Large intestine (tissue), 12 donors: ENCODE results near the gene UNC79. TPM values are rescaled to one million over a fixed set of nuclear protein-coding genes. Genes with fewer than 3 reads are reported as not detected.
A peak's percentile ranks its signal among the peaks of the same experiment; 100 is the strongest.
"Not testable (repeated sequence)": the region's sequence is repeated elsewhere in the genome, so short reads cannot be mapped to it uniquely, and the experiment has no call there.

Experiments used
- DNase-seq, 2 donors: peaks; one replicate each; pipeline versions ENCODE4 v3.0.0 to v3.0.0-alpha.2; 2013
- H3K27ac ChIP-seq: one replicate; pipeline ENCODE4 v1.5.1; 2013; ENCODE audit warnings: low read length
- H3K27me3 ChIP-seq: 2 replicates; pipeline ENCODE4 v1.6.1; 2013; ENCODE audit warnings: low read length; ENCODE audit not compliant: control insufficient read depth, insufficient read depth
- H3K36me3 ChIP-seq: 2 replicates; pipeline ENCODE4 v1.6.1; 2013; ENCODE audit warnings: low read length; ENCODE audit not compliant: control insufficient read depth, insufficient read depth
- H3K4me1 ChIP-seq: one replicate; pipeline ENCODE4 v1.6.1; 2013; ENCODE audit warnings: low read length; ENCODE audit not compliant: control insufficient read depth, insufficient read depth
- H3K4me3 ChIP-seq: one replicate; pipeline ENCODE4 v1.5.1; 2013; ENCODE audit warnings: low read length
- H3K9me3 ChIP-seq: one replicate; pipeline ENCODE4 v1.6.1; 2013; ENCODE audit warnings: mild to moderate bottlenecking, low read depth, low read length, moderate library complexity; ENCODE audit not compliant: control insufficient read depth
- WGBS: methylation state at CpG from one replicate; pipeline ENCODE4 v1.1.5; 2013; ENCODE audit warnings: low lambda C conversion rate; ENCODE audit not compliant: insufficient coverage; 5-methylcytosine and 5-hydroxymethylcytosine counted together
- long read RNA-seq, 11 donors: transcript quantifications; one replicate each; lab custom pipeline, GENCODE V29; 2026
- polyA plus RNA-seq: library from polyadenylated mRNA; unstranded; fragments of 120-200 nt; gene quantifications from one replicate; pipeline ENCODE4 v1.2.1, GENCODE V29; 2013

Gene UNC79
- 1.5 TPM for polyA plus RNA-seq
- long read RNA-seq, donor 1, result 0 reads
- long read RNA-seq, donor 2, partial matches to known transcripts, result 0 of 1 reads
- long read RNA-seq, donor 2, other reads (novel, unspliced or antisense), result 0 of 1 reads
- long read RNA-seq, donor 3, result 0 reads
- long read RNA-seq, donor 4, result 0 reads
- long read RNA-seq, donor 5, result 0 reads
- long read RNA-seq, donor 6, result 0 reads
- long read RNA-seq, donor 7, result 0 reads
- long read RNA-seq, donor 8, result 0 reads
- long read RNA-seq, donor 9, result 0 reads
- long read RNA-seq, donor 10, result 0 reads
- long read RNA-seq, donor 11, result 0 reads

DNA sequence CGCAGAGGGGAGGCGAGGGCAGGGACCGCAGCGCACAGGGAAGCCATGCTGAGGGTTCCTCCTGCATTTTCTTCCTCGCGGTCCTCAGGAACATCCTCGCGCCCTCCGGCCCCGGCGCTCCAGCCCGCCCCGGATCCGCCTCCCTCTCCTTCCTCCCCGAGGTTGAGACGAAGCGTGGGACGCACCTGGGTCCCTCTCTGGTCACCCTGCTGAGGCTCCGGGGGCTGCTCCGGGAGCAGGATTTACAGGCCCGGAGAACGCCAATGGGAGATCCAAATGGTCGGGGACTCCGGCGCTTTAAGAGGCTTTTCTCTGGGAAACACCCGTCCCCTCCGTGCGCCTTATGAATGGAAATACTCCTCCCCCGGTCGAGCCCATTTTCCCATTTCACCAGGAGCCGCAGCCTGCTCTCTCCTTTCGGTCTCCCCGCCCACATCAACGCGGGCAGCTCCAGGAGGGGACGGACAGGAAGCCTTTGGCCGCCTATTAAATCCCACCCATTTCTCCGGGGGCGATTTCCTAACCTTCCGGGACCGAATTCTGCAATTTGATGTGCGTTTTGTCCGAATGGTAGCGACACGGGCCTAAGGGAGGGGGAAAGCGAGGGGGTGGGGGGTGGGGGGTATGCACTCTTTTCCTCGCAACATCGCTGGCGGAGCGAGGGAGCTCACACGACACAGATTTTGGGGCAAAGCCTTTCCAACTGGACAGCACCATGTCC lies at the start of gene UNC79:
Gene UNC79, plus strand, starts transcription at position 625 of the 721 bp plus-strand sequence. Its CDS starts 91 bp downstream, at position 716.
- Histone ChIP-seq H3K27ac (no peak within 1 kb of the TSS), H3K27me3 (peaks cover 30% of the 10 kb centered on the region), H3K9me3 (no peaks in the 10 kb centered on the region)

DNA sequence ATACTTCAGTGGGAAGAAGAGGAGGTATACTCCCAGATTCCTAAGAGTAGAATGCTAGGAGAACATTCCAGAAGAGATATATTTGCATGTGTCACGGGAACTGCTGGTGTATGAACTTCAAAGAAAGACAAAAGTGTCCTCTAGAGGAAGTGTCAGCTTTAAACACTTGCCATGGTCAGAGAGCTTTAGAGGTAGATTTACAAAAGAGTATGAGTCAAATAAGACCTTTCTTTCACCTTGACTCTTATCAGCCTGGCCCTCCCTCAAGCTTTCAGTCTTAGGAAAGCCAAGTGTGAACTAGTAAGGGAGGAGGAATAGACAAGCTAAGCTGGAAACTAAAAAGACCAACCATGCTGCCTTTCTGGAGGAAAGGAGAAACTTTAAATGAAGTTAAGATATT lies 49.1 kb upstream of the UNC79 start:
- H3K27me3 ChIP-seq, result peaks cover 3% of the 10 kb centered on the region
- H3K9me3 ChIP-seq, result no peaks in the 10 kb centered on the region
- H3K36me3 ChIP-seq, result no peaks in the 10 kb centered on the region
- H3K4me1 ChIP-seq, result no peaks in the 10 kb centered on the region
- DNase-seq, result no peak
- H3K4me3 ChIP-seq, result no peak overlapping the region
- no CpG with 5 or more reads among the region's 1 CpG for WGBS
- H3K27ac ChIP-seq, result no peak overlapping the region

More for the DNA sequence above, at the start of gene UNC79:
- WGBS, result no CpG with 5 or more reads among the region's 51 CpGs
- no peaks in the 10 kb centered on the region for H3K4me1 ChIP-seq
- no peaks in the 10 kb centered on the region for H3K36me3 ChIP-seq
- DNase-seq, result peak; percentile 12 to 25
- H3K4me3 ChIP-seq, result peak within 1 kb of the TSS; percentile 26

DNA sequence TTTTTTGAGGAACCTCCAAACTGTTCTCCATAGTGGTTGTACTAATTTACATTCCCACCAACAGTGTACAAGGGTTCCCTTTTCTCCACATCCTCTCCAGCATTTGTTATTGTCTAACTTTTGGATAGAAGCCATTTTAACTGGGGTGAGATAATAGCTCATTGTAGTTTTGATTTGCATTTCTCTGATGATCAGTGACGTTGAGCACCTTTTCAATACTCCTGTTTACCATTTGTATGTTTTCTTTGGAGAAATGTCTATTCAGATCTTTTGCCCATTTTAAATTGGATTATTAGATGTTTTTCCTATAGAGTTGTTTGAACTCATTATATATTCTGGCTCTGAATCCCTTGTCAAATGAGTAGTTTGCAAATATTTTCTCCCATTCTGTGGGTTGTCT lies 46.5 kb upstream of the UNC79 start:
- H3K4me3 ChIP-seq, H3K27me3 ChIP-seq, H3K9me3 ChIP-seq, H3K4me1 ChIP-seq, H3K36me3 ChIP-seq, H3K27ac ChIP-seq, DNase-seq: not testable (repeated sequence)
- WGBS, result no CpG with 5 or more reads among the region's 1 CpG

DNA sequence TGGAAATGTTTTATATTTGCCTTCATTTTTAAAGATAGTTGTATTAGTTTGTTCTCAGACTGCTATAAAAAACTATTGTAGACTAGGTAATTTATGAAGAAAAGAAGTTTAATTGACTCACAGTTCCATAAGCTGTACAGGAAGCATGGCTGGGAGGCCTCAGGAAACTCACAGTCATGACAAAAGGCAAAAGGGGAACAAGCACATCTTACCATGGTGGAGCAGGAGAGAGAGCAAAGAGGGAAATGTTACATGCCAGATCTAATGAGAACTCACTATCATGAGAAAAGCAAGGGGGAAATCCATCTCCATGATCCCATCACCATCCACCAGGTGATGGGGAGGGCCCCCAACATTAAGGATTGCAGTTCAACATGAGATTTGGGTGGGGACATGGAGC lies 35.5 kb upstream of the UNC79 start:
- peaks cover 9% of the 10 kb centered on the region for H3K9me3 ChIP-seq

DNA sequence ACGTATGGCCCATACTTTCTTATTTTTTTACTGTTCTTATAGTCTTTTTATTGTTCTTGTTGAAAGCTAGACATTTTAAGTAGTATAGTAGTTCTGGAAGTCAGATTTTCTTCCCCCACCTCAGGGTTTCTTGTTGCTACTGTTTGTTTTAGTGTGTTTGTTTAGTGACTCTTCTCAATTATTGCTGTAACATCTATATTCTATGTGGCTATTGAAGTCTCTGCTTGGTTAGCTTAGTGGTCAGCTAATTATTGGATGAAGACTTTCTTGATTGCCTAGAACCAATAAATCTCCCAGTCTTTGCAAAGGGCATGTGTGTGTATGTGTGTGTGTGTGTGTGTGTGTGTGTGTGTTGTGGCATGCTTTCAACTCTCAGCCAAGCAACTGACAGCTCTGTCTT lies 34.3 kb upstream of the UNC79 start:
- WGBS, result no CpG with 5 or more reads among the region's 1 CpG
- Histone ChIP-seq H3K4me3 (no peak overlapping the region), H3K27me3 (no peaks in the 10 kb centered on the region), H3K27ac (no peak overlapping the region), H3K9me3 (peaks cover 9% of the 10 kb centered on the region), H3K36me3 (no peaks in the 10 kb centered on the region), H3K4me1 (no peaks in the 10 kb centered on the region)
- no peak for DNase-seq

More for the DNA sequence above, 35.5 kb upstream of the UNC79 start:
- Histone ChIP-seq H3K27ac (no peak overlapping the region), H3K27me3 (no peaks in the 10 kb centered on the region), H3K4me1 (no peaks in the 10 kb centered on the region), H3K4me3 (no peak overlapping the region), H3K36me3 (no peaks in the 10 kb centered on the region)
- DNase-seq, result no peak

DNA sequence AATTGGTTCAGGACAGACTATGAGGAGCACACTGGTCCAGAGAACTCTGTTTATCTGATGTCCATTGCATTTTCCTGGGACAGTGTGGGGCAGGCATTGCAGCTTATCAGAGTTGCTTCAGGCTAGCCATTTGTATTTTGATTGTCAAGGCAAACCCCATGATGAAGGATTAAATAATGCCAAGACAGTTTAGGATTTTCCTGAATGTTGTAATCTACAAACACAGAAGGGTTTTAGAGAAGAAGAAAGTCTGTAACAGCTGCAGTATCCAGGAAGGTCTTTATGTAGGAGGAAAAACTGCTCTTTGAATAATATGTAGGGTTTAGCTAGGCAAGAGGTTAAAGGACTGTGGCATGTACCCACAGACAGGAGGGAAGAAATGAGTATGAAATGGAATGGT lies 32.2 kb upstream of the UNC79 start:
- no peak for DNase-seq
- no peak overlapping the region for H3K4me3 ChIP-seq
- no peaks in the 10 kb centered on the region for H3K4me1 ChIP-seq
- H3K9me3 ChIP-seq, result peaks cover 9% of the 10 kb centered on the region
- no peaks in the 10 kb centered on the region for H3K36me3 ChIP-seq
- H3K27me3 ChIP-seq, result peaks cover 2% of the 10 kb centered on the region
- H3K27ac ChIP-seq, result no peak overlapping the region

DNA sequence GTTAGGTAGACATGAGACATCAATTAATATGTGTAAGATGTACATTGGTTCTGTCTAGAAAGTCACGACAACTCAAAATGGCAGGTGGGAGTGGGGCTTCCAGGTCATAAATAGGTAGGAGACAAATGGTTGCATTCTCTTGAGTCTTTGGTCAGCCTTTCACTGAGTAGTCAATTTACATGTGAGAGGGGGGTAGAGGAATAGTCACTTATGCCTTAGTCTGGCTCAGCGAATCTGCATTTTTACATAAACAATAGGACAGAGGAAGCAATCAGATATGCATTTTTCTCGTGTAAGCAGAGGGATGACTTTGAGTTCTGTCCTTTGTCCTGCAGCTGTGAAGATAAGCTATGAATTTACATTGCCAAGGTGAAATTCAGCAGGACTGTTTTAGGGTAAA lies 27.8 kb upstream of the UNC79 start:
- no peaks in the 10 kb centered on the region for H3K4me1 ChIP-seq
- H3K4me3 ChIP-seq, result no peak overlapping the region
- DNase-seq, result no peak
- peaks cover 2% of the 10 kb centered on the region for H3K27me3 ChIP-seq
- no peaks in the 10 kb centered on the region for H3K9me3 ChIP-seq
- H3K27ac ChIP-seq, result no peak overlapping the region
- H3K36me3 ChIP-seq, result no peaks in the 10 kb centered on the region
- no CpG with 5 or more reads among the region's 3 CpGs for WGBS

DNA sequence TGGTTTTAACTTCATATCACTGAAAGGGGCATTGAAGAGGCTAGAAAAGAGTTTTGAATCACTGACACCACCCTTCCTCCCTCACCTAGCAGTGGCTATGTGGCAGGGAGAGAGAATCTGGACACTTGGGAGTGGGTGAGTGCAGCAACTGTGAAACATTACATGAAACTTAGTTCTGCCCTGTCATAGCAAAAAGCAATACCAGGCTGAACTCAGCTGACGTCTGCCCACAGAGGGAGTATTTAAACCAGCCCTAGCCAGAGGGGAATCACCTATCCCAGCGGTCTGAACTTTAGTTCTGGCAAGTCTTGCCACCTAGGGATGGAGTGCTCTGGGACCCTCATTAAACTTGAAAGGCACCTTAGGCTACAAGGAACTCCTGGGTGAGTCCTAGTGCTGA lies 20.7 kb upstream of the UNC79 start:
- WGBS, result 100% methylated on average over 1 of the region's 2 CpGs
- Histone ChIP-seq H3K4me1 (no peaks in the 10 kb centered on the region), H3K4me3 (no peak overlapping the region), H3K27me3 (no peaks in the 10 kb centered on the region), H3K36me3 (no peaks in the 10 kb centered on the region), H3K27ac (no peak overlapping the region), H3K9me3 (no peaks in the 10 kb centered on the region)
- no peak for DNase-seq

DNA sequence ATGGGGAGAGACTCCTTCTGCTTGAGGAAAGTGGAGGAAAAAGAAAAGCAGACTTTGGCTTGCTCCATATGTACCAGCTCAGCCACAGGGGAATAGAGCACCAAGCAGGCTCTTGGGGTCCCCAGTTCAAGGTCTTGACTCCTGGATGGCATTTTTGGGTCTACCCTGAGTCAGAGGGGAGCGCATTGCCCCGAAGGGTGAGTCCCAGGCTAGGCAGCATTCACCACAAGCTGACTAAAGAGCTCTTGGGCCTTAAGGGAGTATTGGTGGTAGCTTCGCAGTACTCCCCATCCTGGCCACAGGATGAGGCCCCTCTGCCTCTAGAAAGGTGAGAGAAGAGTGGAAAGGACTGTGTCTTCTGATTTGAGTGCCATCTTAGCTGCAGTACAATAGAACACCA lies 19.8 kb upstream of the UNC79 start:
- Histone ChIP-seq H3K27me3 (no peaks in the 10 kb centered on the region), H3K36me3 (no peaks in the 10 kb centered on the region), H3K27ac (no peak overlapping the region), H3K4me1 (no peaks in the 10 kb centered on the region), H3K9me3 (no peaks in the 10 kb centered on the region), H3K4me3 (no peak overlapping the region)
- DNase-seq, result no peak
- no CpG with 5 or more reads among the region's 3 CpGs for WGBS

DNA sequence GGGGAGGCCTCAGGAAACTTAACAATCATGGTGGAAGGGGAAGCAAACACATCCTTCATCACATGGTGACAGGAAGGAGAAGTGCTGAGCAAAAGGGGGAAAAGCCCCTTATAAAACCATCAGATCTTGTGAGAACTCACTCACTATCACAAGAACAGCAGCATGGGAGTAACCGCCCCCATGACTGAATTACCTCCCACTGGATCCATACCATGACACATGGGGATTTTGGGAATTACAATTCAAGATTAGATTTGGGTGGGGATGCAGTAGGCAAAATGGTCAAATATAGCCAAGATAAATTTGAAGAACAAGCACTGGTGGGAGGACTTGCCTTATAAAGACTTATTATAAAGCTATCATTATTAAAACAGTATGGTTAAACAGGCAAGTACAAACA lies 5.6 kb upstream of the UNC79 start:
- not testable (repeated sequence) for H3K9me3 ChIP-seq, H3K27ac ChIP-seq, H3K4me3 ChIP-seq, H3K36me3 ChIP-seq, DNase-seq, H3K4me1 ChIP-seq
- peaks cover 16% of the 10 kb centered on the region for H3K27me3 ChIP-seq
- no CpG with 5 or more reads among the region's 1 CpG for WGBS

DNA sequence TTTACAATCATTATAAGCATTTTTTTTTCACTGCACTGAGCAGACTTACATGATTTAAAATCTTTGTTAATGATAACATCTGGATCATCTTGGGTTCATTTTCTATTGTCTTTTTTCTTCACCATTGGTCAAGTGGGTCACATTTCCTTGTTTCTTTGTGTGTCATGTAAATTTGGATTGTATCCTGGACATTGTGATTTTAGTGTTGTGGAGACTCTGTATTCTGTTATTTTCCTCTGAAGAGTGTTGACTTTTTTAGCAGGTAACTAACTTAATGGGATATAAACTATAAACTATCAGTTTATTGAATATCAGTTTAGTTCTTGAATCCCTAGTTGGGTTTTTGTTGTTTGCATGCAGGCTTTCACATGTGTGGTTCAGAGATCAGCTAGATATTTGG lies 4.0 kb upstream of the UNC79 start:
- no peak overlapping the region for H3K4me3 ChIP-seq
- no peaks in the 10 kb centered on the region for H3K4me1 ChIP-seq
- DNase-seq, result no peak
- peaks cover 28% of the 10 kb centered on the region for H3K27me3 ChIP-seq
- no peaks in the 10 kb centered on the region for H3K9me3 ChIP-seq
- H3K36me3 ChIP-seq, result no peaks in the 10 kb centered on the region
- H3K27ac ChIP-seq, result no peak overlapping the region
